ENCODE data around the gene IGSF9. TPM values are rescaled to one million over a fixed set of nuclear protein-coding genes. Genes with fewer than 3 reads are reported as not detected.

IGSF9 gene
- total and polyA plus RNA-seq, 2 of the 13 experiments (the other 11 are each of a cell fraction or from before 2014, with no cell fraction given): 0.03 TPM; not detected in 1

GRCh38 chr1:159970932-159971342 lies 25.5 kb upstream of the IGSF9 start (continued):
- no peak for TF ChIP-seq CSRNP2 (CRISPR knock-in tag; conservative IDR thresholded peaks at IDR 0.05; ENCODE audit: low read depth)
- no peak for TF ChIP-seq SNAI1 (CRISPR knock-in tag; IDR thresholded peaks at IDR 0.05; ENCODE audit: borderline replicate concordance)
- no peak for TF ChIP-seq ZNF891 (CRISPR knock-in tag; IDR thresholded peaks at IDR 0.05)
- TF ChIP-seq HOXA7 (CRISPR knock-in tag; IDR thresholded peaks at IDR 0.05): no peak
- TF ChIP-seq MED1 (CRISPR knock-in tag; IDR thresholded peaks at IDR 0.05): peak; percentile 47
- TF ChIP-seq CENPX (CRISPR knock-in tag; IDR thresholded peaks at IDR 0.05): no peak
- TF ChIP-seq SRSF4 (IDR thresholded peaks at IDR 0.05; ENCODE audit: low read depth, low read length, poor library complexity, severe bottlenecking): no peak
- TF ChIP-seq ZNF234 (CRISPR knock-in tag; conservative IDR thresholded peaks at IDR 0.05): no peak
- no peak for TF ChIP-seq BRD4 (CRISPR knock-in tag; IDR thresholded peaks at IDR 0.05)
- TF ChIP-seq ZBTB40 (IDR thresholded peaks at IDR 0.05): no peak
- peak; percentile 64; the same call in 1 of the 2 replicates for TF ChIP-seq ZBTB40 (CRISPR knock-in tag; IDR thresholded peaks at IDR 0.05)
- no peak for TF ChIP-seq ZNF510 (CRISPR knock-in tag; IDR thresholded peaks at IDR 0.05; ENCODE audit: low read depth)
- no peak for TF ChIP-seq CREB1 (IDR thresholded peaks at IDR 0.05)
- peak; percentile 23; the same call in 1 of the 2 replicates for TF ChIP-seq CREB1 (CRISPR knock-in tag; IDR thresholded peaks at IDR 0.05)
- no peak for TF ChIP-seq ZNF749 (CRISPR knock-in tag; IDR thresholded peaks at IDR 0.05; ENCODE audit: borderline replicate concordance)
- no peak for TF ChIP-seq SRSF9 (IDR thresholded peaks at IDR 0.05; ENCODE audit: borderline replicate concordance, insufficient read depth, low read depth, low read length, poor library complexity, severe bottlenecking)
- TF ChIP-seq ARID3A (IDR thresholded peaks at IDR 0.05; ENCODE audit: low read depth, low read length): peak; percentile 91
- no peak for TF ChIP-seq ZSCAN29 (CRISPR knock-in tag; conservative IDR thresholded peaks at IDR 0.05)
- no peak for TF ChIP-seq ZNF282 (IDR thresholded peaks at IDR 0.05; ENCODE audit: partially characterized antibody)
- TF ChIP-seq ZBTB7A (CRISPR knock-in tag; IDR thresholded peaks at IDR 0.05): no peak
